Neuronal stem cell (in vitro differentiated cells): ENCODE data around the gene ELP5.
A peak's percentile ranks its signal among the peaks of the same experiment; 100 is the strongest.

Experiments
- DNase-seq: peaks from one replicate; pipeline ENCODE4 v3.0.0-alpha.2; 2013; ENCODE audit warnings: low spot score
- H2AFZ ChIP-seq: one replicate; pipeline ENCODE4 v1.6.1; 2013; ENCODE audit warnings: mild to moderate bottlenecking, low read length, inconsistent platforms
- H2AK5ac ChIP-seq: 2 replicates; pipeline ENCODE4 v1.6.1; 2013; ENCODE audit warnings: low read depth, mild to moderate bottlenecking, inconsistent platforms, low read length, moderate library complexity, mixed read lengths
- H2BK120ac ChIP-seq: 2 replicates; pipeline ENCODE4 v1.6.1; 2013; ENCODE audit warnings: low read depth, mild to moderate bottlenecking, inconsistent platforms, low read length, moderate library complexity, mixed read lengths
- H2BK12ac ChIP-seq: one replicate; pipeline ENCODE4 v1.6.1; 2013; ENCODE audit warnings: low read length, inconsistent platforms
- H2BK15ac ChIP-seq: 2 replicates; pipeline ENCODE4 v1.6.1; 2013; ENCODE audit warnings: mild to moderate bottlenecking, low read length, inconsistent platforms, mixed read lengths
- H2BK5ac ChIP-seq: one replicate; pipeline ENCODE4 v1.6.1; 2013; ENCODE audit warnings: inconsistent platforms, mild to moderate bottlenecking, low read length, moderate library complexity
- H3K14ac ChIP-seq: one replicate; pipeline ENCODE4 v1.6.1; 2013; ENCODE audit warnings: low read length, inconsistent platforms
- H3K18ac ChIP-seq: 2 replicates; pipeline ENCODE4 v1.6.1; 2013; ENCODE audit warnings: low read length, inconsistent platforms
- H3K23ac ChIP-seq: 2 replicates; pipeline ENCODE4 v1.6.1; 2013; ENCODE audit warnings: low read depth, mild to moderate bottlenecking, mixed read lengths, low read length, inconsistent platforms; ENCODE audit not compliant: poor library complexity
- H3K27ac ChIP-seq: replicated peaks from 3 replicates; pipeline ENCODE4 v1.5.1; 2013; ENCODE audit warnings: low read length, inconsistent platforms
- H3K27me3 ChIP-seq, 3 experiments: 2 replicates each; pipeline ENCODE4 v1.6.1; 2013; ENCODE audit warnings: low read length in 3 of 3, mild to moderate bottlenecking in 2 of 3, inconsistent platforms in 1 of 3, low read depth in 1 of 3, mixed read lengths in 1 of 3, moderate library complexity in 1 of 3; ENCODE audit not compliant: control insufficient read depth in 3 of 3, insufficient read depth in 3 of 3
- H3K36me3 ChIP-seq, 2 donors: replicated peaks in 1 of 2; 2 replicates each; pipeline ENCODE4 v1.6.1; 2013; ENCODE audit warnings: low read length in 2 of 2; ENCODE audit not compliant: control insufficient read depth in 2 of 2, insufficient read depth in 2 of 2
- H3K4ac ChIP-seq: 2 replicates; pipeline ENCODE4 v1.6.1; 2013; ENCODE audit warnings: inconsistent platforms, mild to moderate bottlenecking, low read length, moderate library complexity
- H3K4me1 ChIP-seq, 2 donors: 1 replicate in 1 of 2; 2 replicates in 1 of 2; pipeline ENCODE4 v1.6.1; 2013; ENCODE audit warnings: low read length in 2 of 2, low read depth in 1 of 2; ENCODE audit not compliant: control insufficient read depth in 2 of 2, insufficient read depth in 1 of 2
- H3K4me2 ChIP-seq: one replicate; pipeline ENCODE4 v1.6.1; 2013; ENCODE audit warnings: mild to moderate bottlenecking, low read length, inconsistent platforms; ENCODE audit not compliant: insufficient read depth, poor library complexity, severe bottlenecking
- H3K4me3 ChIP-seq, 2 donors: 2 replicates each; pipeline ENCODE4 v1.5.1; 2013; ENCODE audit warnings: low read length in 2 of 2, mild to moderate bottlenecking in 2 of 2, inconsistent platforms in 1 of 2, moderate library complexity in 1 of 2
- H3K79me1 ChIP-seq: one replicate; pipeline ENCODE4 v1.6.1; 2013; ENCODE audit warnings: low read depth, mild to moderate bottlenecking, inconsistent platforms, low read length, moderate library complexity
- H3K9ac ChIP-seq: one replicate; pipeline ENCODE4 v1.6.1; 2013; ENCODE audit warnings: mild to moderate bottlenecking, low read depth, low read length, inconsistent platforms; ENCODE audit not compliant: poor library complexity
- H3K9me3 ChIP-seq, 2 donors: replicated peaks in 1 of 2; 2 replicates each; pipeline versions ENCODE3 to v1.6.1; 2013; ENCODE audit warnings: low read length in 2 of 2, mild to moderate bottlenecking in 2 of 2, inconsistent platforms in 1 of 2, low read depth in 1 of 2, mixed read lengths in 1 of 2, moderate library complexity in 1 of 2; ENCODE audit not compliant: control insufficient read depth in 2 of 2, insufficient read depth in 1 of 2
- H4K8ac ChIP-seq: one replicate; pipeline ENCODE4 v1.6.1; 2013; ENCODE audit warnings: low read depth, mild to moderate bottlenecking, inconsistent platforms, low read length, moderate library complexity
- H4K91ac ChIP-seq: one replicate; pipeline ENCODE4 v1.6.1; 2013; ENCODE audit warnings: low read length, low read depth, mild to moderate bottlenecking, inconsistent platforms; ENCODE audit not compliant: poor library complexity
- WGBS, 2 donors: extraction: QIAGEN DNeasy Blood & Tissue Kit; methylation state at CpG; one replicate each; pipeline ENCODE4 v1.1.7; 2013; ENCODE audit warnings: missing lambda C conversion rate in 2 of 2, mixed read lengths in 1 of 2; ENCODE audit not compliant: insufficient read length in 2 of 2, insufficient replicate concordance in 1 of 2; ENCODE audit errors: extremely low coverage in 2 of 2; 5-methylcytosine and 5-hydroxymethylcytosine counted together

Gene ELP5

DNA sequence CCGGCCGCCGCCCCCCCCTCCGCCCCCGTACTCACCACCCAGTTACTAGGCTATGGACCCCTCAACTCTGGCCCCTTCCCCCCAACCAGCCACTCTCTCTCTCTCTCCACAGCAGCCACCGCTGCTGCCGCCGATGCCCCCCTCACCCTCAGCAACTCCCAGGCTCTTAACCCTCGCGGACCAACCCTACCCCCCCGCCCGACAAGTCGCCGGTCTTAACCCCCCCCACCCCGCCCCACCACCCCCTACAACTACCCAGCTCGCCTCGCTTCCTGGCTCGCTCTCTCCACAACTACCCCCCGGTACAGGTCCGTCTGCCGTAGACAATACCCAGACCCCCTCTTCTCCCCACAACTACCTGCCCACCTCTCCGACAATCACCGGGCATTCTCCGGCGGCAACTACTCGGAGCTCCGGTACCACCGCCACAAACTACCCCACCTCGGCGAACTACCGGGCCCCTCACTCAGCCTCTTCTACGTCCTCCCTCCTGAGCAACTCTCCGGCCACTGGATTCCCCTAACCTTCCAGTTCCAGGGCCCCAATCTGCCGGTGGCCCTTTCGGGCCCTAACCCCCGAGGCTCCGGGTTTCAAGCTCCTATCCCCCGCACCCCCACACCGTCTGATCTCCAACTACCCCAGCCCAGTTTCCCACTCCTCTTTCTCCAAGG, 13.5 kb upstream of the ELP5 start:
- H3K79me1 ChIP-seq, result peaks cover 18% of the 10 kb centered on the region
- H2AFZ ChIP-seq, result peak overlapping the region; percentile 42
- H3K27me3 ChIP-seq, result no peaks in the 10 kb centered on the region
- peak overlapping the region; percentile 97 for H3K18ac ChIP-seq
- no peak overlapping the region for H3K4ac ChIP-seq
- peak overlapping the region; percentile 82 for H3K23ac ChIP-seq
- no peak overlapping the region for H2BK12ac ChIP-seq
- no peak for DNase-seq
- no peak overlapping the region for H4K91ac ChIP-seq
- peak overlapping the region; percentile 94 for H3K9ac ChIP-seq
- H2BK120ac ChIP-seq, result peak overlapping the region; percentile 18
- H2BK5ac ChIP-seq, result peak overlapping the region; percentile 97
- peaks cover 12 to 30% of the 10 kb centered on the region in 2 donors for H3K4me1 ChIP-seq
- WGBS, 2 donors, result no CpG with 5 or more reads among the region's 39 CpGs
- H4K8ac ChIP-seq, result no peak overlapping the region
- peak overlapping the region; percentile 41 for H3K4me2 ChIP-seq
- H3K4me3 ChIP-seq, result peak overlapping the region; percentile 93 to 97
- H2AK5ac ChIP-seq, result peak overlapping the region; percentile 97
- peak overlapping the region; percentile 69 for H2BK15ac ChIP-seq
- H3K9me3 ChIP-seq, result no peaks in the 10 kb centered on the region
- peak overlapping the region; percentile 63 for H3K27ac ChIP-seq
- H3K36me3 ChIP-seq, result peaks cover 38 to 53% of the 10 kb centered on the region in 2 donors
- H3K14ac ChIP-seq, result peak overlapping the region; percentile 76

DNA sequence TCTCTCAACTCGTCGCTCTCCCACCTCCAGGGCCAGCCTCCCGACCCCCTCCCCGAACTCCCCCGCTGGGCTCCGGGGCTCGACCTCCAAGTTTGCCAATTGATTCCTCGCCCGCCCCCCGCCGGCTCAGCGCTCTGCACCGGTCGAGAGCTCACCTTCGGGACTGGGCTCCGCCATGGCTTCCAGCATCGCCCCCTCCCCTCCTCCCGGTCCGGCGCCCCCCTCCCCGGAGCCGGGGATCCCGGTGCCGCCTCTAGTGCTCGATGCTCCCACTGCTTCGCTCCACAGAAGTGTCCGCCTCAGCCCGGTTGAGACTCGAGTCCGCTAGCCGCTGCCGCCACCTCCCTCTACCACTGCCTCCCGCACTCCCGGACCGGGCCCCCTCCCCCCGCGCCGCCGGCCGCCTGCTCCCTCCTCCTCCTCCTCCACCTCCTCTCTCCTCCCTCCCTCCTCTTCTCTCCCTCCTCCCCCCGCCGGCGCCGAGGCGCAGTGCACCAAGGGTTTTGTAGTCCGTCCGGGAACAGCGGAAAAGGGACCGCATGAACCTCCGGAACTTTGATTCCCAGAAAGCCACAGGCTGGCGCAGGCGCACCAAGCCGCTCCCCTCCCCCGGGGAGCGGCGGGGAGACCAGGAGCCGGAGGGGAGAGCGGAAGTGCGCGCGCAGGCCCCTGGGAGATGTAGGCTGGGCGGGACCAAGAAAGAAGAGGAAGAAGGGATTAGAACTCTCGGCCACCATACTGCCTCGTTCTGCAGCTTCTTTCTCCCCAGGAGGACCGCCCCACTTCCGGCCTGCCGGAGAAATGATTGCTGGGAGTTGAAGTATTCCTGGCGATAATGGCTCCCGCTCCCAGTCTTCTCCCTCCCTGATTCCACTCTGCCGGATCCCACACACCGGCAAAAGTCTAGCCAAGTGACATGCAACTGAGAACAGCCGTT, 12.7 kb upstream of the ELP5 start, which contains the start of gene PHF23:
PHF23 (minus strand) TSS at position 367 of the 937 bp plus-strand sequence; CDS start at position 189, 178 bp downstream.
- peak; percentile 99 for DNase-seq
- Histone ChIP-seq H3K4me1 (peaks cover 12 to 32% of the 10 kb centered on the region in 2 donors), H3K36me3 (peaks cover 43 to 61% of the 10 kb centered on the region in 2 donors), H3K9me3 (no peaks in the 10 kb centered on the region), H3K27me3 (no peaks in the 10 kb centered on the region), H4K8ac (no peak within 1 kb of the TSS), H4K91ac (no peak within 1 kb of the TSS), H2BK15ac (peak within 1 kb of the TSS; percentile 69), H3K18ac (peak within 1 kb of the TSS; percentile 97), H3K4me2 (peak within 1 kb of the TSS; percentile 41), H2BK12ac (no peak within 1 kb of the TSS), H3K4me3 (peak within 1 kb of the TSS; percentile 94 to 97), H2BK5ac (peak within 1 kb of the TSS; percentile 97), H3K14ac (peak within 1 kb of the TSS; percentile 76), H3K4ac (no peak within 1 kb of the TSS), H3K79me1 (peaks cover 16% of the 10 kb centered on the region), H3K27ac (peak within 1 kb of the TSS; percentile 63), H2BK120ac (peak within 1 kb of the TSS; percentile 18), H3K23ac (peak within 1 kb of the TSS; percentile 82), H2AFZ (peak within 1 kb of the TSS; percentile 42), H2AK5ac (peak within 1 kb of the TSS; percentile 97), H3K9ac (peak within 1 kb of the TSS; percentile 94)
- no CpG with 5 or more reads among the region's 72 CpGs for WGBS, 2 donors

DNA sequence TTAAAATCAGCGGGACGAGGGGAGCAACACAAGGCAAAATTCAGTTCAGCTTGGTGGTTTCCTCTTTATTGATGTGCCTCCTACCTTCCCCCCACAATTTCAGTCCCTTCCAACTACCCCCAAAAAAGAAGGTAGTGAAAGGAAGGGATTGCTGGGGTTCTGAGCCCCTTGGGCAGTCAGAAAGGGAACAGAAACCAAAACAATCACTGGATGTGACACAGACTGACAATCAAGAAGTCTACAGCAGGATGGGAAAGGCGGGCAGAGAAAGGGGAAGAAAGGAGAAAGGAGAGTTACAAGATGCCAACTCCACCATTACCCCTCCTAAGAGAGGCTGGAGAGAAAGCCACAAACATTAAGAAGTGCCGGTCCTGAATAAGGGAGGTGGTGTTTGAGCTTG, 11.6 kb upstream of the ELP5 start:
- Histone ChIP-seq H3K36me3 (peaks cover 37 to 59% of the 10 kb centered on the region in 2 donors), H3K9ac (no peak overlapping the region), H3K27me3 (no peaks in the 10 kb centered on the region), H3K23ac (no peak overlapping the region), H3K4me3 (peak overlapping the region in 1 of 2 donors; percentile 94), H3K4me2 (no peak overlapping the region), H2BK5ac (no peak overlapping the region), H4K8ac (no peak overlapping the region), H2AFZ (no peak overlapping the region), H2BK12ac (no peak overlapping the region), H3K4me1 (peaks cover 7 to 24% of the 10 kb centered on the region in 2 donors), H3K79me1 (peaks cover 14% of the 10 kb centered on the region), H3K9me3 (no peaks in the 10 kb centered on the region), H4K91ac (no peak overlapping the region), H2BK15ac (no peak overlapping the region), H2AK5ac (no peak overlapping the region), H3K14ac (no peak overlapping the region), H3K4ac (no peak overlapping the region), H3K27ac (no peak overlapping the region), H3K18ac (no peak overlapping the region), H2BK120ac (no peak overlapping the region)
- no CpG with 5 or more reads among the region's 4 CpGs for WGBS, 2 donors
- DNase-seq, result no peak
